GM23338 (cell line): Measurements from ENCODE around the gene SLC35D2. TPM values are rescaled to one million over a fixed set of nuclear protein-coding genes. Genes with fewer than 3 reads are reported as not detected.

Source experiments
- ATAC-seq: fragments of 200-7000 bp; cut with Tn5 transposase; 3 replicates; pipeline ENCODE4 v1.9.1; 2020
- DNase-seq: peaks from one replicate; pipeline ENCODE4 v3.0.0-alpha.2; 2015; ENCODE audit warnings: low spot score
- H2AFZ ChIP-seq: fragments of 200-600 bp; sonication (generic); 2 replicates; pipeline ENCODE4 v1.8.0; 2016; ENCODE audit warnings: antibody characterized with exemption, mild to moderate bottlenecking, moderate library complexity
- H3F3A ChIP-seq: fragments of 200-600 bp; sonication (generic); replicated peaks from 2 replicates; pipeline ENCODE4 v1.8.0; 2017; ENCODE audit warnings: antibody characterized with exemption, mixed run types, low read depth
- H3K27ac ChIP-seq: fragments of 200-600 bp; sonication (generic); 2 replicates; pipeline ENCODE4 v1.6.1; 2016; ENCODE audit warnings: low read depth
- H3K27me3 ChIP-seq: fragments of 200-600 bp; sonication (generic); 2 replicates; pipeline ENCODE4 v1.8.0; 2016; ENCODE audit warnings: mild to moderate bottlenecking, mixed run types, moderate library complexity; ENCODE audit not compliant: insufficient read depth
- H3K36me3 ChIP-seq: fragments of 200-600 bp; sonication (generic); 2 replicates; pipeline ENCODE4 v1.8.0; 2016; ENCODE audit warnings: mild to moderate bottlenecking; ENCODE audit not compliant: insufficient read depth
- H3K4me1 ChIP-seq: fragments of 200-600 bp; sonication (generic); 2 replicates; pipeline ENCODE4 v1.8.0; 2016; ENCODE audit warnings: mild to moderate bottlenecking, moderate library complexity; ENCODE audit not compliant: insufficient read depth
- H3K4me2 ChIP-seq: fragments of 200-600 bp; sonication (generic); 2 replicates; pipeline ENCODE4 v1.7.1; 2017; ENCODE audit warnings: mixed run types
- H3K4me3 ChIP-seq: fragments of 200-600 bp; sonication (generic); 2 replicates; pipeline ENCODE4 v1.6.1; 2016; ENCODE audit warnings: mixed run types
- H3K79me2 ChIP-seq: fragments of 200-600 bp; sonication (generic); replicated peaks from 2 replicates; pipeline ENCODE4 v1.8.0; 2017; ENCODE audit warnings: mild to moderate bottlenecking; ENCODE audit not compliant: insufficient read depth
- H3K9me2 ChIP-seq: fragments of 200-600 bp; sonication (generic); 2 replicates; pipeline ENCODE4 v1.8.0; 2017; ENCODE audit not compliant: insufficient read depth
- H4K20me1 ChIP-seq: fragments of 200-600 bp; sonication (generic); replicated peaks from 2 replicates; pipeline ENCODE4 v1.8.0; 2017; ENCODE audit warnings: mild to moderate bottlenecking; ENCODE audit not compliant: insufficient read depth
- H3K27ac Mint-ChIP-seq: 2 replicates; pipeline ENCODE4 v1.8.0; 2020; ENCODE audit warnings: inconsistent platforms, mild to moderate bottlenecking, moderate library complexity, mixed read lengths
- H3K27me3 Mint-ChIP-seq: 3 replicates; pipeline ENCODE4 v1.8.0; 2022; ENCODE audit warnings: low read depth, mild to moderate bottlenecking, moderate library complexity, mixed read lengths, inconsistent platforms; ENCODE audit not compliant: insufficient read depth, poor library complexity
- H3K36me3 Mint-ChIP-seq: 3 replicates; pipeline ENCODE4 v1.8.0; 2021; ENCODE audit warnings: low read depth, mild to moderate bottlenecking, inconsistent platforms, moderate library complexity, mixed read lengths
- H3K4me1 Mint-ChIP-seq: 3 replicates; pipeline ENCODE4 v1.8.0; 2020; ENCODE audit warnings: mild to moderate bottlenecking, inconsistent platforms, mixed read lengths
- H3K4me3 Mint-ChIP-seq: 3 replicates; pipeline ENCODE4 v1.8.0; 2021; ENCODE audit warnings: moderate library complexity, mild to moderate bottlenecking, inconsistent platforms, mixed read lengths
- H3K9me3 Mint-ChIP-seq: 3 replicates; pipeline ENCODE4 v1.8.0; 2020; ENCODE audit warnings: moderate library complexity, mild to moderate bottlenecking, inconsistent platforms, mixed read lengths
- CREB1 ChIP-seq: fragments of 250-450 bp; sonication (Bioruptor Pico); IDR thresholded peaks from 2 replicates; pipeline ENCODE4 v1.5.0; 2020; ENCODE audit warnings: low read depth, mild to moderate bottlenecking, moderate library complexity
- EZH2 ChIP-seq: fragments of 200-600 bp; sonication (generic); IDR thresholded peaks from one replicate; pipeline ENCODE4 v1.8.0; 2017; ENCODE audit warnings: antibody characterized with exemption, mild to moderate bottlenecking, low read depth; ENCODE audit not compliant: unreplicated experiment
- EZH2phosphoT487 ChIP-seq: fragments of 200-600 bp; sonication (generic); IDR thresholded peaks from one replicate; pipeline ENCODE4 v1.8.1; 2018; ENCODE audit warnings: antibody characterized with exemption; ENCODE audit not compliant: unreplicated experiment
- JUNB ChIP-seq: IDR thresholded peaks from one replicate; pipeline ENCODE4 v1.6.1; 2016; ENCODE audit warnings: antibody characterized with exemption; ENCODE audit not compliant: unreplicated experiment
- NANOG ChIP-seq: IDR thresholded peaks from 2 replicates; pipeline ENCODE4 v1.6.1; 2016; ENCODE audit warnings: antibody characterized with exemption, borderline replicate concordance
- POLR2AphosphoS5 ChIP-seq: IDR thresholded peaks from 2 replicates; pipeline ENCODE4 v1.6.1; 2016; ENCODE audit warnings: antibody characterized with exemption, low read depth
- STAT1 ChIP-seq: IDR thresholded peaks from one replicate; pipeline ENCODE4 v1.6.1; 2016; ENCODE audit warnings: antibody characterized with exemption; ENCODE audit not compliant: unreplicated experiment
- ZNF114 ChIP-seq: fragments of 250-450 bp; sonication (Bioruptor Pico); IDR thresholded peaks from 2 replicates; pipeline ENCODE4 v1.5.0; 2020; ENCODE audit warnings: mild to moderate bottlenecking, moderate library complexity
- ZNF331 ChIP-seq: fragments of 250-450 bp; sonication (Bioruptor Pico); IDR thresholded peaks from 2 replicates; pipeline ENCODE4 v1.5.0; 2020; ENCODE audit warnings: low read depth, mild to moderate bottlenecking, moderate library complexity
- polyA plus RNA-seq: library from polyadenylated mRNA; unstranded; fragments of >200 nt; fragmentation: Nextera tagmentation; extraction: Ambion mirVana; gene quantifications from 2 replicates; pipeline ENCODE4 v1.2.1, GENCODE V29; 2016
- total RNA-seq: library from RNA; depleted of rRNA; stranded (reverse); fragments of >200 nt; shearing (Covaris generic); gene quantifications from 2 replicates; pipeline ENCODE4 v1.2.3, GENCODE V29; 2014
- TF ChIP-seq, protein P1 (sequence below): IDR thresholded peaks from 2 replicates; pipeline ENCODE4 v1.6.1; 2016; ENCODE audit warnings: antibody characterized with exemption
- TF ChIP-seq, protein P2 (sequence below): IDR thresholded peaks from one replicate; pipeline ENCODE4 v1.6.1; 2018; ENCODE audit warnings: antibody characterized with exemption; ENCODE audit not compliant: unreplicated experiment
- TF ChIP-seq, protein P3 (sequence below), 2 experiments: fragments of 200-600 bp in 1 of 2; sonication (generic) in 1 of 2; conservative IDR thresholded peaks; 2 replicates each; pipeline versions ENCODE4 v1.5.1 to v1.6.1; 2016 to 2017; ENCODE audit warnings: antibody characterized with exemption in 2 of 2, low read depth in 2 of 2, mild to moderate bottlenecking in 2 of 2, moderate library complexity in 1 of 2
- TF ChIP-seq, protein P4 (sequence below): fragments of 250-450 bp; sonication (Bioruptor Pico); IDR thresholded peaks from 2 replicates; pipeline ENCODE4 v1.5.0; 2020; ENCODE audit warnings: mild to moderate bottlenecking, moderate library complexity

Gene SLC35D2
- total and polyA plus RNA-seq, 2 experiments from 2014 or later, result 8.2 to 14.4 TPM

DNA sequence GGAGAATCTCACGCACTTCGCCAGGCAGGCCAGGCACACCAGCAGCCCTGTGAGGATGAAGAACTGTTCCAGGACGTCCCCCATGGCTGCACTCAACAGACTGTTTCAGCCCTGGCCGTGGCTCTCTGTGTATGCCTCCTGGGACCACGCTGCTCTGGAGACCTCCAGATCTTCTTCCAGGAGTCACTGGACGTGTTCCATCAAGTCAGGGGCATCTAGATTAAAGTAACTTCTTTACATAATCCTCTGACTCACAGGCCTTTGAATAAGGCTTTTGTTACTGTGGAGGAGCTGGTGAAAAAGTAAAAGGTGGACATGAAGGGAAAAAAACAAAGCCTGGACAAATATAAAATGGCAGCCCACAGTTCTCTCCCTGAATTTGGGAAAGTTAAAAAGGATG is 81.5 kb downstream of the SLC35D2 start, which contains the start of gene HSD17B3:
Gene HSD17B3, minus strand, starts transcription at position 156 of the 400 bp plus-strand sequence. Its CDS starts 72 bp downstream, at position 84.
- Histone ChIP-seq H3K4me3 (no peak within 1 kb of the TSS), H3K9me2 (no peaks in the 10 kb centered on the region), H3K4me1 (no peaks in the 10 kb centered on the region), H3F3A (no peaks in the 10 kb centered on the region), H3K4me2 (no peak within 1 kb of the TSS), H3K36me3 (no peaks in the 10 kb centered on the region), H4K20me1 (no peaks in the 10 kb centered on the region), H3K79me2 (no peaks in the 10 kb centered on the region), H2AFZ (no peak within 1 kb of the TSS), H3K27me3 (no peaks in the 10 kb centered on the region), H3K27ac (no peak within 1 kb of the TSS)
- DNase-seq, result no peak
- no peak for TF ChIP-seq EZH2phosphoT487
- TF ChIP-seq STAT1, result no peak
- TF ChIP-seq, protein P1, sequence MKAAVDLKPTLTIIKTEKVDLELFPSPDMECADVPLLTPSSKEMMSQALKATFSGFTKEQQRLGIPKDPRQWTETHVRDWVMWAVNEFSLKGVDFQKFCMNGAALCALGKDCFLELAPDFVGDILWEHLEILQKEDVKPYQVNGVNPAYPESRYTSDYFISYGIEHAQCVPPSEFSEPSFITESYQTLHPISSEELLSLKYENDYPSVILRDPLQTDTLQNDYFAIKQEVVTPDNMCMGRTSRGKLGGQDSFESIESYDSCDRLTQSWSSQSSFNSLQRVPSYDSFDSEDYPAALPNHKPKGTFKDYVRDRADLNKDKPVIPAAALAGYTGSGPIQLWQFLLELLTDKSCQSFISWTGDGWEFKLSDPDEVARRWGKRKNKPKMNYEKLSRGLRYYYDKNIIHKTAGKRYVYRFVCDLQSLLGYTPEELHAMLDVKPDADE, result no peak
- TF ChIP-seq, protein P2, sequence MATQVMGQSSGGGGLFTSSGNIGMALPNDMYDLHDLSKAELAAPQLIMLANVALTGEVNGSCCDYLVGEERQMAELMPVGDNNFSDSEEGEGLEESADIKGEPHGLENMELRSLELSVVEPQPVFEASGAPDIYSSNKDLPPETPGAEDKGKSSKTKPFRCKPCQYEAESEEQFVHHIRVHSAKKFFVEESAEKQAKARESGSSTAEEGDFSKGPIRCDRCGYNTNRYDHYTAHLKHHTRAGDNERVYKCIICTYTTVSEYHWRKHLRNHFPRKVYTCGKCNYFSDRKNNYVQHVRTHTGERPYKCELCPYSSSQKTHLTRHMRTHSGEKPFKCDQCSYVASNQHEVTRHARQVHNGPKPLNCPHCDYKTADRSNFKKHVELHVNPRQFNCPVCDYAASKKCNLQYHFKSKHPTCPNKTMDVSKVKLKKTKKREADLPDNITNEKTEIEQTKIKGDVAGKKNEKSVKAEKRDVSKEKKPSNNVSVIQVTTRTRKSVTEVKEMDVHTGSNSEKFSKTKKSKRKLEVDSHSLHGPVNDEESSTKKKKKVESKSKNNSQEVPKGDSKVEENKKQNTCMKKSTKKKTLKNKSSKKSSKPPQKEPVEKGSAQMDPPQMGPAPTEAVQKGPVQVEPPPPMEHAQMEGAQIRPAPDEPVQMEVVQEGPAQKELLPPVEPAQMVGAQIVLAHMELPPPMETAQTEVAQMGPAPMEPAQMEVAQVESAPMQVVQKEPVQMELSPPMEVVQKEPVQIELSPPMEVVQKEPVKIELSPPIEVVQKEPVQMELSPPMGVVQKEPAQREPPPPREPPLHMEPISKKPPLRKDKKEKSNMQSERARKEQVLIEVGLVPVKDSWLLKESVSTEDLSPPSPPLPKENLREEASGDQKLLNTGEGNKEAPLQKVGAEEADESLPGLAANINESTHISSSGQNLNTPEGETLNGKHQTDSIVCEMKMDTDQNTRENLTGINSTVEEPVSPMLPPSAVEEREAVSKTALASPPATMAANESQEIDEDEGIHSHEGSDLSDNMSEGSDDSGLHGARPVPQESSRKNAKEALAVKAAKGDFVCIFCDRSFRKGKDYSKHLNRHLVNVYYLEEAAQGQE, result no peak
- TF ChIP-seq POLR2AphosphoS5, result no peak
- TF ChIP-seq, protein P3, sequence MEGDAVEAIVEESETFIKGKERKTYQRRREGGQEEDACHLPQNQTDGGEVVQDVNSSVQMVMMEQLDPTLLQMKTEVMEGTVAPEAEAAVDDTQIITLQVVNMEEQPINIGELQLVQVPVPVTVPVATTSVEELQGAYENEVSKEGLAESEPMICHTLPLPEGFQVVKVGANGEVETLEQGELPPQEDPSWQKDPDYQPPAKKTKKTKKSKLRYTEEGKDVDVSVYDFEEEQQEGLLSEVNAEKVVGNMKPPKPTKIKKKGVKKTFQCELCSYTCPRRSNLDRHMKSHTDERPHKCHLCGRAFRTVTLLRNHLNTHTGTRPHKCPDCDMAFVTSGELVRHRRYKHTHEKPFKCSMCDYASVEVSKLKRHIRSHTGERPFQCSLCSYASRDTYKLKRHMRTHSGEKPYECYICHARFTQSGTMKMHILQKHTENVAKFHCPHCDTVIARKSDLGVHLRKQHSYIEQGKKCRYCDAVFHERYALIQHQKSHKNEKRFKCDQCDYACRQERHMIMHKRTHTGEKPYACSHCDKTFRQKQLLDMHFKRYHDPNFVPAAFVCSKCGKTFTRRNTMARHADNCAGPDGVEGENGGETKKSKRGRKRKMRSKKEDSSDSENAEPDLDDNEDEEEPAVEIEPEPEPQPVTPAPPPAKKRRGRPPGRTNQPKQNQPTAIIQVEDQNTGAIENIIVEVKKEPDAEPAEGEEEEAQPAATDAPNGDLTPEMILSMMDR (conservative IDR thresholded peaks at IDR 0.05; ENCODE audit: low read depth in 2 of 2), result no peak
- no peak for TF ChIP-seq NANOG
- TF ChIP-seq ZNF114, result no peak
- TF ChIP-seq ZNF331 (CRISPR knock-in tag), result no peak
- no peak for TF ChIP-seq EZH2
- no peak for TF ChIP-seq CREB1 (CRISPR knock-in tag)
- TF ChIP-seq, protein P4, sequence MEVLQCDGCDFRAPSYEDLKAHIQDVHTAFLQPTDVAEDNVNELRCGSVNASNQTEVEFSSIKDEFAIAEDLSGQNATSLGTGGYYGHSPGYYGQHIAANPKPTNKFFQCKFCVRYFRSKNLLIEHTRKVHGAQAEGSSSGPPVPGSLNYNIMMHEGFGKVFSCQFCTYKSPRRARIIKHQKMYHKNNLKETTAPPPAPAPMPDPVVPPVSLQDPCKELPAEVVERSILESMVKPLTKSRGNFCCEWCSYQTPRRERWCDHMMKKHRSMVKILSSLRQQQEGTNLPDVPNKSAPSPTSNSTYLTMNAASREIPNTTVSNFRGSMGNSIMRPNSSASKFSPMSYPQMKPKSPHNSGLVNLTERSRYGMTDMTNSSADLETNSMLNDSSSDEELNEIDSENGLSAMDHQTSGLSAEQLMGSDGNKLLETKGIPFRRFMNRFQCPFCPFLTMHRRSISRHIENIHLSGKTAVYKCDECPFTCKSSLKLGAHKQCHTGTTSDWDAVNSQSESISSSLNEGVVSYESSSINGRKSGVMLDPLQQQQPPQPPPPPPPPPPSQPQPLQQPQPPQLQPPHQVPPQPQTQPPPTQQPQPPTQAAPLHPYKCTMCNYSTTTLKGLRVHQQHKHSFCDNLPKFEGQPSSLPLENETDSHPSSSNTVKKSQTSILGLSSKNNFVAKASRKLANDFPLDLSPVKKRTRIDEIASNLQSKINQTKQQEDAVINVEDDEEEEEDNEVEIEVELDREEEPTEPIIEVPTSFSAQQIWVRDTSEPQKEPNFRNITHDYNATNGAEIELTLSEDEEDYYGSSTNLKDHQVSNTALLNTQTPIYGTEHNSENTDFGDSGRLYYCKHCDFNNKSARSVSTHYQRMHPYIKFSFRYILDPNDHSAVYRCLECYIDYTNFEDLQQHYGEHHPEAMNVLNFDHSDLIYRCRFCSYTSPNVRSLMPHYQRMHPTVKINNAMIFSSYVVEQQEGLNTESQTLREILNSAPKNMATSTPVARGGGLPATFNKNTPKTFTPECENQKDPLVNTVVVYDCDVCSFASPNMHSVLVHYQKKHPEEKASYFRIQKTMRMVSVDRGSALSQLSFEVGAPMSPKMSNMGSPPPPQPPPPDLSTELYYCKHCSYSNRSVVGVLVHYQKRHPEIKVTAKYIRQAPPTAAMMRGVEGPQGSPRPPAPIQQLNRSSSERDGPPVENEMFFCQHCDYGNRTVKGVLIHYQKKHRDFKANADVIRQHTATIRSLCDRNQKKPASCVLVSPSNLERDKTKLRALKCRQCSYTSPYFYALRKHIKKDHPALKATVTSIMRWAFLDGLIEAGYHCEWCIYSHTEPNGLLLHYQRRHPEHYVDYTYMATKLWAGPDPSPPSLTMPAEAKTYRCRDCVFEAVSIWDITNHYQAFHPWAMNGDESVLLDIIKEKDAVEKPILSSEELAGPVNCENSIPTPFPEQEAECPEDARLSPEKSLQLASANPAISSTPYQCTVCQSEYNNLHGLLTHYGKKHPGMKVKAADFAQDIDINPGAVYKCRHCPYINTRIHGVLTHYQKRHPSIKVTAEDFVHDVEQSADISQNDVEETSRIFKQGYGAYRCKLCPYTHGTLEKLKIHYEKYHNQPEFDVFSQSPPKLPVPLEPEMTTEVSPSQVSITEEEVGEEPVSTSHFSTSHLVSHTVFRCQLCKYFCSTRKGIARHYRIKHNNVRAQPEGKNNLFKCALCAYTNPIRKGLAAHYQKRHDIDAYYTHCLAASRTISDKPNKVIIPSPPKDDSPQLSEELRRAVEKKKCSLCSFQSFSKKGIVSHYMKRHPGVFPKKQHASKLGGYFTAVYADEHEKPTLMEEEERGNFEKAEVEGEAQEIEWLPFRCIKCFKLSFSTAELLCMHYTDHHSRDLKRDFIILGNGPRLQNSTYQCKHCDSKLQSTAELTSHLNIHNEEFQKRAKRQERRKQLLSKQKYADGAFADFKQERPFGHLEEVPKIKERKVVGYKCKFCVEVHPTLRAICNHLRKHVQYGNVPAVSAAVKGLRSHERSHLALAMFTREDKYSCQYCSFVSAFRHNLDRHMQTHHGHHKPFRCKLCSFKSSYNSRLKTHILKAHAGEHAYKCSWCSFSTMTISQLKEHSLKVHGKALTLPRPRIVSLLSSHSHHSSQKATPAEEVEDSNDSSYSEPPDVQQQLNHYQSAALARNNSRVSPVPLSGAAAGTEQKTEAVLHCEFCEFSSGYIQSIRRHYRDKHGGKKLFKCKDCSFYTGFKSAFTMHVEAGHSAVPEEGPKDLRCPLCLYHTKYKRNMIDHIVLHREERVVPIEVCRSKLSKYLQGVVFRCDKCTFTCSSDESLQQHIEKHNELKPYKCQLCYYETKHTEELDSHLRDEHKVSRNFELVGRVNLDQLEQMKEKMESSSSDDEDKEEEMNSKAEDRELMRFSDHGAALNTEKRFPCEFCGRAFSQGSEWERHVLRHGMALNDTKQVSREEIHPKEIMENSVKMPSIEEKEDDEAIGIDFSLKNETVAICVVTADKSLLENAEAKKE (CRISPR knock-in tag), result no peak
- TF ChIP-seq JUNB, result no peak
- ATAC-seq, result no peak
- H3K4me3 Mint-ChIP-seq, result no peak within 1 kb of the TSS
- H3K4me1 Mint-ChIP-seq, result peaks cover 3% of the 10 kb centered on the region; the same call in 1 of the 3 replicates
- no peak within 1 kb of the TSS for H3K27ac Mint-ChIP-seq
- H3K27me3 Mint-ChIP-seq, result peaks cover 4% of the 10 kb centered on the region
- H3K36me3 Mint-ChIP-seq, result no peaks in the 10 kb centered on the region
- H3K9me3 Mint-ChIP-seq, result 0 out of 3 replicates have a peak, but pooled peaks cover 3% of the 10 kb centered on the region
